DMS53 (cell line): ENCODE data around the gene DENND4C.
A peak's percentile ranks its signal among the peaks of the same experiment; 100 is the strongest.
"Not testable (repeated sequence)": the region's sequence is repeated elsewhere in the genome, so short reads cannot be mapped to it uniquely, and the experiment has no call there.

Experiments used
- DNase-seq: peaks from one replicate; lab custom pipeline; 2025; lab: John Stamatoyannopoulos, UW

Gene DENND4C

GRCh38 chr9:19375538-19375937, 145.0 kb downstream of the DENND4C start:
- peak; percentile 31 for DNase-seq

- no peak for DNase-seq
Observed at GRCh38 chr9:19376931-19377330, 146.4 kb downstream of the DENND4C start.

GRCh38 chr9:19378164-19378563, 147.7 kb downstream of the DENND4C start:
- DNase-seq, result no peak

- no peak for DNase-seq
Observed at GRCh38 chr9:19378647-19379046, 148.2 kb downstream of the DENND4C start.

GRCh38 chr9:19379283-19379682, 148.8 kb downstream of the DENND4C start:
- DNase-seq, result no peak

- peak; percentile 60 for DNase-seq
Observed at GRCh38 chr9:19379697-19380046, 149.2 kb downstream of the DENND4C start.

GRCh38 chr9:19380826-19381075, 150.3 kb downstream of the DENND4C start:
- peak; percentile 37 for DNase-seq

GRCh38 chr9:19381656-19382055, 151.2 kb downstream of the DENND4C start:
- DNase-seq, result no peak

- not testable (repeated sequence) for DNase-seq
Observed at GRCh38 chr9:19385212-19385611, 154.7 kb downstream of the DENND4C start.

GRCh38 chr9:19385786-19386501, 155.5 kb downstream of the DENND4C start:
- no peak for DNase-seq

- DNase-seq, result no peak
Observed at GRCh38 chr9:19386502-19387044, 156.1 kb downstream of the DENND4C start.

- DNase-seq, result no peak
Observed at GRCh38 chr9:19387317-19387716, 156.8 kb downstream of the DENND4C start.

GRCh38 chr9:19389539-19389938, 159.0 kb downstream of the DENND4C start:
- not testable (repeated sequence) for DNase-seq

- no peak for DNase-seq
Observed at GRCh38 chr9:19397845-19398244, 167.4 kb downstream of the DENND4C start.

GRCh38 chr9:19403231-19403630, 172.7 kb downstream of the DENND4C start:
- DNase-seq, result not testable (repeated sequence)

- DNase-seq, result peak; percentile 73
Observed at GRCh38 chr9:19404283-19405075, 174.0 kb downstream of the DENND4C start.

- DNase-seq, result peak; percentile 6
Observed at GRCh38 chr9:19405771-19406170, 175.3 kb downstream of the DENND4C start.

- peak; percentile 67 for DNase-seq
Observed at GRCh38 chr9:19408316-19408692, 177.8 kb downstream of the DENND4C start.

GRCh38 chr9:19408693-19409400, 178.4 kb downstream of the DENND4C start, which contains the start of gene ACER2:
TSS of gene ACER2 (plus strand) at chr9:19409009. CDS start at chr9:19409085, 76 bp downstream.
- peak; percentile 96 for DNase-seq

GRCh38 chr9:19409401-19410194, 179.1 kb downstream of the DENND4C start:
- peak; percentile 64 for DNase-seq

- no peak for DNase-seq
Observed at GRCh38 chr9:19410195-19410503, 179.7 kb downstream of the DENND4C start.

- no peak for DNase-seq
Observed at GRCh38 chr9:19410594-19410993, 180.1 kb downstream of the DENND4C start.
